SK-MEL-5 (cell line): Measurements from ENCODE around the gene RNF144A. TPM values are rescaled to one million over a fixed set of nuclear protein-coding genes. Genes with fewer than 3 reads are reported as not detected.
A peak's percentile ranks its signal among the peaks of the same experiment; 100 is the strongest.

Experiments
- DNase-seq: peaks from one replicate; pipeline ENCODE4 v3.0.0-alpha.2; 2016; ENCODE audit warnings: low read depth, low spot score
- in situ Hi-C: cut with HindIII; loops from 2 replicates; pipeline ENCODE4 v1.10.0; 2016; ENCODE audit warnings: low sequenced_read_pairs, high pct_unique_total_duplicates, low pct_unique_long_range_greater_than_20kb
- total RNA-seq: library from RNA; depleted of rRNA; stranded (reverse); fragments of >200 nt; shearing (Covaris generic); gene quantifications from 2 replicates; pipeline ENCODE4 v1.2.3, GENCODE V29; 2014

Gene RNF144A
- total RNA-seq, 1 experiment from 2014 or later: 83.1 TPM

- in situ Hi-C loops: no loop called here
- no peak for DNase-seq
These were observed 101.6 kb downstream of the RNF144A start for GRCh38 chr2:7018767-7019166.

GRCh38 chr2:7019191-7019590 lies 102.0 kb downstream of the RNF144A start:
- in situ Hi-C loops: no loop called here
- DNase-seq: no peak

GRCh38 chr2:7020059-7020458 lies 102.8 kb downstream of the RNF144A start:
- in situ Hi-C loops: no loop called here
- no peak for DNase-seq

- in situ Hi-C loops: no loop called here
- DNase-seq: no peak
These were observed 103.3 kb downstream of the RNF144A start for GRCh38 chr2:7020468-7020867.

- in situ Hi-C loops: no loop called here
- DNase-seq: no peak
These were observed 103.8 kb downstream of the RNF144A start for GRCh38 chr2:7020939-7021470.

GRCh38 chr2:7022492-7023385 lies 105.5 kb downstream of the RNF144A start:
- no peak for DNase-seq
- in situ Hi-C loops: no loop called here

GRCh38 chr2:7023542-7023941 lies 106.3 kb downstream of the RNF144A start:
- in situ Hi-C loops: no loop called here
- no peak for DNase-seq

- in situ Hi-C loops: no loop called here
- no peak for DNase-seq
These were observed 107.0 kb downstream of the RNF144A start for GRCh38 chr2:7024261-7024660.

- in situ Hi-C loops: no loop called here
- DNase-seq: no peak
These were observed 107.9 kb downstream of the RNF144A start for GRCh38 chr2:7025082-7025481.

- no peak for DNase-seq
- in situ Hi-C loops: no loop called here
These were observed 109.5 kb downstream of the RNF144A start for GRCh38 chr2:7026742-7027141.

- no peak for DNase-seq
- in situ Hi-C loops: no loop called here
These were observed 110.2 kb downstream of the RNF144A start for GRCh38 chr2:7027411-7027810.

GRCh38 chr2:7027956-7028655 lies 110.9 kb downstream of the RNF144A start:
- no peak for DNase-seq
- in situ Hi-C loops: no loop called here

GRCh38 chr2:7028846-7029245 lies 111.6 kb downstream of the RNF144A start:
- in situ Hi-C loops: no loop called here
- DNase-seq: no peak

GRCh38 chr2:7029291-7030059 lies 112.3 kb downstream of the RNF144A start:
- in situ Hi-C loops: no loop called here
- DNase-seq: no peak

GRCh38 chr2:7030810-7031209 lies 113.6 kb downstream of the RNF144A start:
- in situ Hi-C loops: no loop called here
- DNase-seq: no peak

- peak; percentile 40 for DNase-seq
These were observed 114.5 kb downstream of the RNF144A start for GRCh38 chr2:7031547-7032245.

GRCh38 chr2:7032371-7032770 lies 115.2 kb downstream of the RNF144A start:
- in situ Hi-C loops: no loop called here
- DNase-seq: no peak

More at GRCh38 chr2:7031547-7032245, 114.5 kb downstream of the RNF144A start:
- in situ Hi-C loops: no loop called here
